ENCODE data around the gene S100B.

The S100B gene

DNA sequence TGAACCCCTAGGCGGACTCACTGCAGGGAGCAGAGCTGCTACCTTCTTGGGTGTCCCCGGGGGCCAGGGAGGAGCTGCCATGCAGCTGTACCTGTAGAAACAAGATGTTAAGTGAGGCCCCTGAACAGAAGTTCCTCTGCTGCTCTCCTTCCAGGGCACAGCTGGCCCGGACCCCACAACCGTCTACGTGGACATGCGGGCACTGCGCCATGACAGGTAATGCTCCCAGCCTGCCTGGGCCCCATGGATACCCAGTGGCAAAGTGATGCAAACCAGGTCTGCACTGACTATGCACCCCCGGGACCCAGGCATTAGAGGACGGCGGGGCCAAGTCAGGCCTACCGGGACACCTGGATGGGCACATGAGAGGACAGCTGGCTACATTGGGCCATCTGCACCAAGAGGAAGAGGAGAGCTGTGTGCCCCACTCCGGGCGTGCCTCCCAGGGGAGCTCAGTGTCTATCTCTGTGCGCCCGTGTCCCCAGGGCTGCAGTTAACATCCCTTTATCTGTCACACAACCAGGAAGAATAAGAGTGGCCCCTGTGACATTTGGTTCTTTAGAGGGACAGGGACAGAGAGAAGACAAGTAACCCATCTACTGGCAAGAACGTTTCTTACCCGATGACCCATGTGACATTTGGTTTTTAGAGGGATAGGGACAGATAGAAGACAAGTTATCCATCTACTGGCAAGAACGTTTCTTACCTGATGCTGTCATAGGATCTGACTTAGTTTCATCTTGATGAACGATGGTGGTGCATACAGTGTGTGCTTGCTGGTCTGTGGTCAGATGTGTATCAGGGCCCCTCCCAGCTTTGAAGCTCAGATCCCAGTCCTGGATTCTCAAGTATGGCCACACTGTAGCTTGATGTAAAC lies 44.1 kb downstream of the S100B start:
- DNase-seq (ENCODE audit: low read depth in 2 of 2): no peak

DNA sequence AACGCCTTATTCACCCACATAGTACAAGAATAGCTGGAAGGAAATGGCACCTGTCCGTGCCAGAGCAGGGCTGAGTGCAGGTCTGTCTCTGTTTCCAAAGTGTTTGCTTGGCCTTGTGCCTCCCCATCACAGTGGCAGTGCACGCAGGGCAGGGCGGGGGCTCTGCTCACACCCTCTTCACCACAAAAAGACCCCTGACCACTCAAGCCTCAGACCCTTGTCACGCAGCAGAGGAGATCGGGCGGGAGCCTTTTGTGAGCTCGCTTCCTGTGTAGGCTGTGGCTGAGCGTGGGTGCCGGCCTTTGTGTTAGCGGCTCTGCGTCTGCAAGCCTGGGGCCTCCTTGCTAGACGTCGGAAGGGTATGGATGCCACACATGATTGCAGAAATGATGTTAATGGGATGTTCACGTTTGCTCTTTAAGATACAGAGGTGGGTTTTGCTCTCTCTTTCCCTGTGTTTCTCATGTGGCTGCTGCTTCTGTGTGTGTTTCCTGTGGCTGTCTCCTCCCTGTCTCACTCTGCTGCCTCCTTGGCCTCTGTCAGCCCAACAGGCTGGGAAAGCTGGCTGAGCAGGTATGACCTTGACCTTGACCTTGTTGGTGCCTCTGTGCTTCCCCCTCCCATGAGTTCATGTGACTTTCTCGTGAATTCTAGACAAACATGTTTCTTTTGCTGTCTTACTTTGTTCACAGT lies 45.4 kb downstream of the S100B start:
- peak; percentile 37 to 56 for DNase-seq (ENCODE audit: low read depth in 2 of 2)

DNA sequence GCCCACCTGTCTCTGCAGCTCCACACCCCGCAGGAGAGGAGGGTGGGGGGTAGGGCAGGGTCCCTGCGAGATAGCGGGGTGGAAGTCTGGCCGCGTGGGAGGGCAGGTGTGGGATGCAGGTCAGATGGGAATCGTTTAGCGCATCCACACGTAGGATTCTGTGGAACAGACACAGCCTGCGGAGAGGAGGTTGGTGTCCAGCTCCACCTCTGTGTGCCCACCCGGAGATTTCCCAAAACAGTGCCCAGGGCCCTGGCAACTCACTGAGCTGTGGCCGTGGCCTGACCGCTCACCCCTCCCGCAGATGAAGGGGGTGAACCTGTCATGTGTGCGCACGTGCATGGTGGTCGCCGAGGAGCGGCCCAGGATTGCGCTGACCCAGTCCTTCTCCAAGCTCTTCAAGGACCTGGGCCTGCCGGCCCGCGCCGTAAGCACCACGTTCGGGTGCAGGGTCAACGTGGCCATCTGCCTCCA lies 46.9 kb downstream of the S100B start:
- no peak for DNase-seq (ENCODE audit: low read depth in 2 of 2)

DNA sequence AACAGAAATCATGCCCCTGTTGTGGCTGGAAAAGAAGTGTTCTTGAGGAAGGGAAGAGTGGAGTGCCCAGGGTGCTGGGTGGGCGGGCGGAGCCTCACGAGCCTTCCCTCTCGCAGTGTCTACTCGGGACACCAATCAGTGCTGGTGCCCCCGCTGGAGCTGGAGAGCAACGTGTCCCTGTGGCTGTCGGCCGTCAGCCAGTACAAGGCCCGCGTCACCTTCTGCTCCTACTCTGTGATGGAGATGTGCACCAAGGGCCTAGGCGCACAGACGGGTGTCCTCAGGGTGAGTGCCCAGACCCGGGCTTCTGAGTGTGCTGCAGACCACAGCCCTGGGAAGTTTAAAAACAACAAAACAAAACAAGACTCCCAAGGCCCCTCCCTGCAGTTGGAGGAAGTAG lies 47.4 kb downstream of the S100B start:
- no peak for DNase-seq (ENCODE audit: low read depth in 2 of 2)

DNA sequence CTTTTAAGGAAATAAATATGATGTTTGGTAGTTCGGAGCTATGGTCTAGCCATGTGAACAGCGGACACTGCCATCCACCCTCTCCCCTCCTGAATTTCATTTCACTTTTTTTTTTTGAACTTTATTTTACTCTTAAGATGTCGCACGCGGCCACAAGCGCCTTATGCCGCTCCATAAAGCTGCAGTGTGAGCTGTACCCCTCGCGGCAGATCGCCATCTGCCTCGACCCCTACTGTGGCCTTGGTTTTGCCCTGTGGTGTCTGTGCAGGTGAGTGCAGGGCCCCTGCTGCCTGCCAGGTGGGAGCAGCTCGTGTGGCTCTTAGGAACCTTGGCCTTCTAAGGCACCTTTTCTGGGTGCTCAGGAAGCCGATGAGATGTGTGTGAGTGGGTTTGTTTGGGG lies 48.1 kb downstream of the S100B start:
- no peak for DNase-seq (ENCODE audit: low read depth in 2 of 2)

DNA sequence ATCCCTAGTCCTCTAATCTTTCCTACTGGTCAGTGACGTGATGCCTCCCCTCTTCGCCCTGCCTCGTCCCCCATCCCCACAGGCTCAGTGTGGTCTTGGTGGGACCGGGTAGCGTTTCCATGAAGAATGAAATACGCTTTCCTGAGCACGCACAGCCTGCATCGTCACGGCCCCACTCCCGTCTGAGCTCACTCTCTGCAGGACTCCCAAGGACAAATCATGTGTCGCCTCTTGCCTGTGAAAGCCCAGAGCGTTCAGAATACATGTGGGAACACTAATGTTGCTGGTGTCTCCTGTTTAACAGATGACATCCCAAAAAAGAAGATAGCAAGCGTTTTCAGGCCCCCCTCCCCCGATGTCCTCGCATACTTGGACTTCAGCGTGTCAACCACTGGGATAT lies 49.2 kb downstream of the S100B start:
- no peak for DNase-seq (ENCODE audit: low read depth in 2 of 2)

DNA sequence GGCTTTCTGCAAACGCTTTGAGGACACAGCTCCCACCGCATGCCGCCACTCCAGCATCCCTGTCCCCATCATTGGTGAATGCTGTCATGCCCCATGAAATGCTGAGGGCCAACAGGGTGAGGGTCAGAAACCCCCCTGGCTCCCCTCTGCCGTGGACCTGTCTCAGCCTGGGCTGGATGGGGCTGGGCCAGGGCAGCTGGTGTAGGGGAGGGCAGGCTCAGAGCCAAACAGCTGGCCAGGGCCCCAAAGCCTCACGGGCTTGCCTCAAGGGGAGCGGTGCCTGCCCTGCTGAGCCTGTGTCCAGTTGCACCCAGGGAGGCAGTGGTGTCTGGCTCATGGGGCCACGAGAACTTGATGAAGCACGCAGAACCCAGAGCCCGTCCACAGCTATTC lies 49.7 kb downstream of the S100B start:
- DNase-seq (ENCODE audit: low read depth in 2 of 2): no peak

DNA sequence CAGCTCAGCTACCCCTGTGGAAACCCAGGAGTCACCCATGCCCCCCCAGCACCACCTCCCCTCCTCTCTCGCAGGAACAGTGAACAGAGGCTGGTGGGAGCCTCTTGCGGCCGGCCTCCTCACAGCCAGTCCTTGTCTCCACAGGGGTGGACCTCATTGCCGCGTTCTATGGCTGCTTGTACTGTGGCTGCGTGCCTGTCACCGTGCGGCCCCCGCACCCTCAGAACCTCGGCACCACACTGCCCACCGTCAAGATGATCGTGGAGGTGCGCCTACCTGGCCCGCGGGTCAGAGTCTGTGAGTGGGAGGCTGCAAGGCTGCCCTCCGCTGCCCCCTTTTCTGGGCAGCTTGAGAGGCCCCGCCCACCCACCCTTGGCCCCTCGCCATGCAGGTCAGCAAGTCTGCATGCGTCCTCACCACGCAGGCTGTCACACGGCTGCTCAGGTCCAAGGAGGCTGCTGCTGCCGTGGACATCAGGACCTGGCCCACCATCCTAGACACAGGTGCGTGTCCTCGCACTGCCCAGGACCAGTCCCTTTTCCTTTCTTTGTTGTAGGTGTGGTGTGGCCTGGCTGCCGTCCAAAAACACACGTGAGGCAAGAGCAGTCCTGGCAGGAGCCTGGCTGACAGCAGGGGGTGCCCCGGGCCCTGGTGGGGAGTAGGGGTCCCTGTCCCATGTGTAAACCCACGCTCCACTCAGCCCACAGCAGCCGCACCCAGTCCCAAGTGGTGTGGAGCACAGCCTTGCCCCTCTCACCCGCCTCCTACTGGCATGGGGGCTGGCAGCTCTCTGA lies 50.3 kb downstream of the S100B start:
- no peak for DNase-seq (ENCODE audit: low read depth in 2 of 2)

DNA sequence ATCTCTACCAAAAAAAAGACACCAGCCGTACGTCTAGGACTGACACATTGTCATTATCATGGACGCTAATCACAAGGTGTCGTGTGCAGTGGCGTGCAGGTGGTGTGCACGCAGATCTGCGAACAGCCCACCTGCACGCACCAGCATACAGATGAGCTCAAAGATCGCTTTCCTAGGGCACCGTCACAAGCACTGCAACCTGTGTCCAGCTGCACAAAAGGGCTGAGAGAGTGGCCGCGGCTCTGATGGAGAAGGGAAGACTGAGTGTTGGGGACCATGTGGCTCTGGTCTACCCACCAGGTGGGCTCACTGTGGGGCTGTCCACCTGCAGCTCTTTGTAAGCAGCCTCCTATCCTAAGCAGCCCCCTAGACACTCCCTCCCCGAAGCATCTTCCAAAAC lies 50.9 kb downstream of the S100B start:
- DNase-seq (ENCODE audit: low read depth in 2 of 2): no peak

DNA sequence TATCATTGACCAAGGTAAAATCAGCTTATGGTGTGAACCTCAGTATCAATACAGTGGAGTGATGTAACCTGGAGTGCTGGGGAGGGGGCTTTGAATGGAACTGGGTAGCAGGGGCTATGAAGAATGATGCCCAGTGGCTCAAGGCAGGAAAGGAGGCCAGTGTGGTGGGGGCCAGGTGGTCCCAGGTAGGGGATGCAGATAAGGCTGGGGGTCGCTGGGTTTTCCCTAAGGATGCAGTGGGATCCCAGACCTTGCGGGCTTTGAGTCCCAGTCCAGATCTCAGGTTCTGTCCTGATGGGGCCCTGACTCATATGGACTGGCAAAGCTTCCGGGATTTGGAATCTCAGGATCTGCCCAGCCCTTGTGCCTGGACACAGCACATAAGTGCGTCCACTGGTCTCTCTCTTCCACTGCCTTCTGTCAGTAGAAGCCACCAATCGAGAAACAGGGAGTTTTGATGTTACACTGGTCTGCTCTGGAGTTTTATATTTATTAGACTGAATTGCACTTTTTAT lies 52.0 kb downstream of the S100B start:
- no peak for DNase-seq (ENCODE audit: low read depth in 2 of 2)

DNA sequence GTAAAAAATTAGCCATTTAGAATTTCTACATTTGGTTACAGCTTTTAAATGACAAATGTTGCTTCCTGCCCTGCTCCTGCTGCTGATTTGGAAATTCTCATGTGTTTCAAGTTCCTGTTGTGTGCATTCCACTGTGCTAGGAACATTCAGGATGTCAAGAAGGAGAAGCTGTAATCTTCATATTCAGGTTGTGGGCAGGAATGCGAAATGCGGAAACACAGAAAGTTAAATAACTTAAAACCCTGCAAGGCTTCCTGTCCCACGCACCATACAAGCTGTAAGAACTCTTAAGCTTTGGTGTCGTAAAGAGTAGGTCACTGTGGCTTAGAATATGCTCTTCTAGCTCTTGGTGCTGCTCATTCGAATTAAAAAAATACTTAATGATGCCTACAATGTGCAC lies 52.6 kb downstream of the S100B start:
- no peak for DNase-seq (ENCODE audit: low read depth in 2 of 2)

DNA sequence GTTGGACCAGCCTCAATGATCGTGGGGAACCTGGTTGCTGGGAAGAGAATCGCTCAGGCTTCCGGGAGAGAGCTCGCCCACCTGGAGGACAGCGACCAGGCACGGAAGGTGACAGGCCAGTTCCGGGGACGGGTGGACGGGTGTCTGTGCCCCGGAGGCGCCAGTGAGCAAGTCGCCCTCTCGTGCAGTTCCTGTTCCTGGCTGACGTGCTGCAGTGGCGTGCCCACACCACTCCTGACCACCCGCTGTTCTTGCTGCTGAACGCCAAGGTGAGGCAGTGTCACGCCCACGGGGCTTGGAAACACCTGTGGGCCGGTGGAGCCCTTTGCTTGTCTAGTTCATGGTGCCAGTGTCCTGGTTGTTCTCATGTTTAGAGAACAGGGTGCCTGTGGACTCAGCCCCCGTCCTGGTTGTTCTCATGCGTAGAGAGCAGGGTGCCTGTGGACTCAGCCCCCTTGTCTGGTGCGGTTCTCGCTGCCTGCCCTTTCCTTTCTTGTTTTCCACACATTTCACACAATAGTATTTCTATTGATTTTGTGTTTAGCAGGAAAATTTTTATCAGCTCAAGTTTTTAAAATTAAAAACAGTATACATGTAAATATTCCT lies 53.1 kb downstream of the S100B start:
- peak in 1 of 2 experiments; percentile 26 for DNase-seq (ENCODE audit: low read depth in 2 of 2)

DNA sequence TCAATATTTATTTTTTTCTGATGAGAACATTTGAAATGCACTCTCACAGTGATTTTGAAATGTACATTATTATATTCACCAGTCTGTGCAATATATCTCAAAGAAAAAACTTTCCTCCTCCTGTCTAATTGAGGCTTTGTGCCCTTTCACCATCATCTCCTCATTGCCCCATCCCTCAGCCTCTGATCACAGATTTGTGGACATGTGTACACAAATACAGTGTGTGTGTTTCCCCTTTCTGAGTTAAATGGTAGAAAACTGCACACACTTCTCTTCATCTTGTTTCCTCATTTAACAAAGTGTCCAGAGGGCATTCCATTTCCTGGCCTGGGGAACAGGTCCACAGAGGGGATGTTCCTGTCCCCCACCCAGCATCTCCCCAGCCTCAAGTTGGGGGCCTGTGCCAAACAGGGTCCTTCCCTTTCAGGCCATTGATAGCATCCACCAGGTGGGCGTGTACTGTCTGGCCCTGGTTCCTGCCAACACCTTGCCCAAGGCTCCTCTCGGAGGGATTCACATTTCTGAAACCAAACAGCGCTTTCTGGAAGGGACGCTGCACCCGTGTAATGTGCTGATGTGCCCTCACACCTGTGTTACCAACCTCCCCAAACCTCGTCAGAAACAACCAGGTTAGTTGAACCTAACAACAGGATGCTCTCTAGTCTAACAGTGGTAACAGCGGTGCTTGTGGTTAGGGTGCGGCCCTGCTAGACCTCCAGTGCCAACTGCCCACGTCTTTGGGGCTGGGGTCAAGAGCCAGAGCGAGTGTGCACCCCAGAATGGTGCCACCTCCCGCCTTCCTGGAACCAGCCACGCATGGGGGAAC lies 54.6 kb downstream of the S100B start:
- no peak for DNase-seq (ENCODE audit: low read depth in 2 of 2)

DNA sequence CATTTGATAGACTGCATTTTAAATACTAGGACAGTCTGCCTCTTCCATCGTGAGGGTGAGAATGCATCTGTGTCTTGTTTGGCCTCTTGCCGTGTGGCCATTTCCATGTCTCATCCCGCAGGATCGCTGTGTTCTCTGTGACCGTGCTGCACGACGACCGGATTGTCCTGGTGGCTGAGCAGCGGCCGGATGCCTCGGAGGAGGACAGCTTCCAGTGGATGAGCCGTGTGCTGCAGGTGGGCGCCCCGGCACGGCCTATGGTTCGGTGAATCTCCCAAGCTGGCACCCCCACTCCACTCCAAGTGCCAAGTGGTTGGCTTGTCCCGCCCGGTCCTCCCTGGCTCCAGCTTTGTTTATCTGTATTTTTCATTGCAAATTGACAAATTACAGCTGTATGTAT lies 55.2 kb downstream of the S100B start:
- no peak for DNase-seq (ENCODE audit: low read depth in 2 of 2)

Measured in stimulated activated CD4-positive, alpha-beta T cell treated with anti-CD3 and anti-CD28 coated beads, Interleukin-12 subunit alpha, Interleukin-12 subunit beta, amount 100 ng/mL, for 24 hours (primary cell).